ENCODE results near the gene NOMO2.
"Not testable (repeated sequence)": the region's sequence is repeated elsewhere in the genome, so short reads cannot be mapped to it uniquely, and the experiment has no call there.

The NOMO2 gene

GRCh38 chr16:18591908-18592307, 30.0 kb upstream of the NOMO2 start:
- no CpG with 5 or more reads among the region's 4 CpGs for WGBS (ENCODE audit: extremely low coverage, insufficient coverage, low lambda C conversion rate)
- not testable (repeated sequence) for H3K9ac ChIP-seq (ENCODE audit: low read length); H3K36me3 ChIP-seq (ENCODE audit: control insufficient read depth, insufficient read depth, low read length); H3K4ac ChIP-seq (ENCODE audit: low read depth, low read length); H3K23ac ChIP-seq (ENCODE audit: low read length); H4K5ac ChIP-seq (ENCODE audit: low read length); H2AK5ac ChIP-seq (ENCODE audit: low read length); H3K18ac ChIP-seq (ENCODE audit: low read length); H2BK5ac ChIP-seq (ENCODE audit: low read length); H2BK15ac ChIP-seq (replicated peaks; ENCODE audit: low read depth); H3K79me1 ChIP-seq (ENCODE audit: low read length); H4K8ac ChIP-seq (ENCODE audit: low read depth, low read length); H3K27ac ChIP-seq (ENCODE audit: low read depth, low read length); H3K4me3 ChIP-seq (ENCODE audit: low read length); H2BK120ac ChIP-seq (ENCODE audit: low read depth, low read length); H3K4me1 ChIP-seq (ENCODE audit: control insufficient read depth, low read depth, low read length); H3K27me3 ChIP-seq (ENCODE audit: insufficient read depth, low read length, poor library complexity); H3K79me2 ChIP-seq (ENCODE audit: control insufficient read depth, insufficient read depth, low read length); H3K4me2 ChIP-seq (ENCODE audit: low read length); H3K56ac ChIP-seq (ENCODE audit: low read length)
- DNase-seq = peak; percentile 79

- H3K27me3 ChIP-seq (ENCODE audit: insufficient read depth, low read length, poor library complexity); H2AK5ac ChIP-seq (ENCODE audit: low read length); H4K8ac ChIP-seq (ENCODE audit: low read depth, low read length); H4K5ac ChIP-seq (ENCODE audit: low read length); H2BK15ac ChIP-seq (replicated peaks; ENCODE audit: low read depth); H2BK120ac ChIP-seq (ENCODE audit: low read depth, low read length); H3K27ac ChIP-seq (ENCODE audit: low read depth, low read length); H3K4me2 ChIP-seq (ENCODE audit: low read length); H3K23ac ChIP-seq (ENCODE audit: low read length); H3K79me2 ChIP-seq (ENCODE audit: control insufficient read depth, insufficient read depth, low read length); H2BK5ac ChIP-seq (ENCODE audit: low read length); H3K4me3 ChIP-seq (ENCODE audit: low read length); DNase-seq; H3K56ac ChIP-seq (ENCODE audit: low read length); H3K4ac ChIP-seq (ENCODE audit: low read depth, low read length); H3K9ac ChIP-seq (ENCODE audit: low read length); H3K18ac ChIP-seq (ENCODE audit: low read length); H3K79me1 ChIP-seq (ENCODE audit: low read length); H3K4me1 ChIP-seq (ENCODE audit: control insufficient read depth, low read depth, low read length); H3K36me3 ChIP-seq (ENCODE audit: control insufficient read depth, insufficient read depth, low read length): not testable (repeated sequence)
These were observed 29.5 kb upstream of the NOMO2 start for GRCh38 chr16:18591441-18591840.

- DNase-seq; H3K4ac ChIP-seq (ENCODE audit: low read depth, low read length); H3K27me3 ChIP-seq (ENCODE audit: insufficient read depth, low read length, poor library complexity); H3K9ac ChIP-seq (ENCODE audit: low read length); H3K4me2 ChIP-seq (ENCODE audit: low read length); H3K4me3 ChIP-seq (ENCODE audit: low read length); H4K8ac ChIP-seq (ENCODE audit: low read depth, low read length); H3K4me1 ChIP-seq (ENCODE audit: control insufficient read depth, low read depth, low read length); H3K79me1 ChIP-seq (ENCODE audit: low read length); H3K36me3 ChIP-seq (ENCODE audit: control insufficient read depth, insufficient read depth, low read length); H3K56ac ChIP-seq (ENCODE audit: low read length); H3K27ac ChIP-seq (ENCODE audit: low read depth, low read length); H2AK5ac ChIP-seq (ENCODE audit: low read length); H3K18ac ChIP-seq (ENCODE audit: low read length); H4K5ac ChIP-seq (ENCODE audit: low read length); H3K23ac ChIP-seq (ENCODE audit: low read length); H2BK15ac ChIP-seq (replicated peaks; ENCODE audit: low read depth); H3K79me2 ChIP-seq (ENCODE audit: control insufficient read depth, insufficient read depth, low read length); H2BK5ac ChIP-seq (ENCODE audit: low read length); H2BK120ac ChIP-seq (ENCODE audit: low read depth, low read length): not testable (repeated sequence)
- no CpG with 5 or more reads among the region's 10 CpGs for WGBS (ENCODE audit: extremely low coverage, insufficient coverage, low lambda C conversion rate)
These were observed 27.9 kb upstream of the NOMO2 start for GRCh38 chr16:18589806-18590205.

- not testable (repeated sequence) for H3K18ac ChIP-seq (ENCODE audit: low read length); H4K5ac ChIP-seq (ENCODE audit: low read length); H3K27me3 ChIP-seq (ENCODE audit: insufficient read depth, low read length, poor library complexity); H2BK15ac ChIP-seq (replicated peaks; ENCODE audit: low read depth); H3K4me2 ChIP-seq (ENCODE audit: low read length); DNase-seq; H2BK120ac ChIP-seq (ENCODE audit: low read depth, low read length); H3K9ac ChIP-seq (ENCODE audit: low read length); H3K79me1 ChIP-seq (ENCODE audit: low read length); H2BK5ac ChIP-seq (ENCODE audit: low read length); H3K4me3 ChIP-seq (ENCODE audit: low read length); H3K23ac ChIP-seq (ENCODE audit: low read length); H3K4me1 ChIP-seq (ENCODE audit: control insufficient read depth, low read depth, low read length); H3K56ac ChIP-seq (ENCODE audit: low read length); H3K79me2 ChIP-seq (ENCODE audit: control insufficient read depth, insufficient read depth, low read length); H3K4ac ChIP-seq (ENCODE audit: low read depth, low read length); H4K8ac ChIP-seq (ENCODE audit: low read depth, low read length); H3K36me3 ChIP-seq (ENCODE audit: control insufficient read depth, insufficient read depth, low read length); H2AK5ac ChIP-seq (ENCODE audit: low read length); H3K27ac ChIP-seq (ENCODE audit: low read depth, low read length)
- WGBS (ENCODE audit: extremely low coverage, insufficient coverage, low lambda C conversion rate) = no CpG with 5 or more reads among the region's 5 CpGs
These were observed 25.0 kb upstream of the NOMO2 start for GRCh38 chr16:18586560-18587540.

- not testable (repeated sequence) for H2AK5ac ChIP-seq (ENCODE audit: low read length); H3K27ac ChIP-seq (ENCODE audit: low read depth, low read length); H3K18ac ChIP-seq (ENCODE audit: low read length); H3K9ac ChIP-seq (ENCODE audit: low read length); H2BK5ac ChIP-seq (ENCODE audit: low read length); H3K4me3 ChIP-seq (ENCODE audit: low read length); H2BK15ac ChIP-seq (replicated peaks; ENCODE audit: low read depth); H3K27me3 ChIP-seq (ENCODE audit: insufficient read depth, low read length, poor library complexity); H4K5ac ChIP-seq (ENCODE audit: low read length); H3K36me3 ChIP-seq (ENCODE audit: control insufficient read depth, insufficient read depth, low read length); H4K8ac ChIP-seq (ENCODE audit: low read depth, low read length); H3K79me2 ChIP-seq (ENCODE audit: control insufficient read depth, insufficient read depth, low read length); DNase-seq; H3K4me2 ChIP-seq (ENCODE audit: low read length); H3K23ac ChIP-seq (ENCODE audit: low read length); H2BK120ac ChIP-seq (ENCODE audit: low read depth, low read length); H3K56ac ChIP-seq (ENCODE audit: low read length); H3K4me1 ChIP-seq (ENCODE audit: control insufficient read depth, low read depth, low read length); H3K79me1 ChIP-seq (ENCODE audit: low read length); H3K4ac ChIP-seq (ENCODE audit: low read depth, low read length)
- no CpG with 5 or more reads among the region's 10 CpGs for WGBS (ENCODE audit: extremely low coverage, insufficient coverage, low lambda C conversion rate)
These were observed 23.9 kb upstream of the NOMO2 start for GRCh38 chr16:18585789-18586188.

- no peaks in the 10 kb centered on the region for H3K79me1 ChIP-seq (ENCODE audit: low read length)
- no peak overlapping the region for H2AK5ac ChIP-seq (ENCODE audit: low read length)
- no peak overlapping the region for H3K4me3 ChIP-seq (ENCODE audit: low read length)
- H3K23ac ChIP-seq (ENCODE audit: low read length) = no peak overlapping the region
- no peaks in the 10 kb centered on the region for H3K27me3 ChIP-seq (ENCODE audit: insufficient read depth, low read length, poor library complexity)
- H3K36me3 ChIP-seq (ENCODE audit: control insufficient read depth, insufficient read depth, low read length) = no peaks in the 10 kb centered on the region
- no CpG with 5 or more reads among the region's 1 CpG for WGBS (ENCODE audit: extremely low coverage, insufficient coverage, low lambda C conversion rate)
- H3K79me2 ChIP-seq (ENCODE audit: control insufficient read depth, insufficient read depth, low read length) = no peaks in the 10 kb centered on the region
- H2BK120ac ChIP-seq (ENCODE audit: low read depth, low read length) = no peak overlapping the region
- H3K56ac ChIP-seq (ENCODE audit: low read length) = no peak overlapping the region
- H2BK15ac ChIP-seq (replicated peaks; ENCODE audit: low read depth) = no peak overlapping the region
- H3K18ac ChIP-seq (ENCODE audit: low read length) = no peak overlapping the region
- no peak for DNase-seq
- H3K27ac ChIP-seq (ENCODE audit: low read depth, low read length) = no peak overlapping the region
- H4K8ac ChIP-seq (ENCODE audit: low read depth, low read length) = no peak overlapping the region
- no peaks in the 10 kb centered on the region for H3K4me1 ChIP-seq (ENCODE audit: control insufficient read depth, low read depth, low read length)
- H4K5ac ChIP-seq (ENCODE audit: low read length) = no peak overlapping the region
- H2BK5ac ChIP-seq (ENCODE audit: low read length) = no peak overlapping the region
- H3K4ac ChIP-seq (ENCODE audit: low read depth, low read length) = no peak overlapping the region
- no peak overlapping the region for H3K4me2 ChIP-seq (ENCODE audit: low read length)
- no peak overlapping the region for H3K9ac ChIP-seq (ENCODE audit: low read length)
These were observed 21.0 kb upstream of the NOMO2 start for GRCh38 chr16:18582902-18583301.
